ENCODE data around the gene FCHO1. TPM values are rescaled to one million over a fixed set of nuclear protein-coding genes. Genes with fewer than 3 reads are reported as not detected.

FCHO1 gene
- total RNA-seq, 1 donor from 2014 or later, result 15.5 TPM

DNA sequence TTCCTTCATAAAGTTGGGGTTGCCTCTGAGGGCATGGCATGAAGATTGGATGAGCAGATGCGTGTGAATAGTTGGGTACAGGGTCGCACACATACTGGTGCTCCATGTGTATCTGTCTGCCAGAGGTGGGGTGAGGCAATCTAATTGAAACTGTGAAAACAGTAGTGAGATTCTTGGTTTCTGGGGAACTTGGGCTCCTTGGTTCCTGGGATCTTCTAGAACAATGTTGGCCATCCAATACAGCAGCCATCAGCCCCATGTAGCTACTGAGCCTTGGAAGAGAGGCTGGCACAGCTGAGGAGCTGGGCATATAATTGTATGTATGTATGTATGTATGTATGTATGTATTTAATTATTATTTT, 616 bp downstream of the FCHO1 start:
- H3K4me1 ChIP-seq, result peaks cover 22% of the 10 kb centered on the region
- no peak overlapping the region for H3K9ac ChIP-seq
- H3K27ac ChIP-seq, result no peak overlapping the region
- no peak overlapping the region for H3K4me2 ChIP-seq
- no peaks in the 10 kb centered on the region for H4K20me1 ChIP-seq (ENCODE audit: low read depth)
- H3K79me2 ChIP-seq (ENCODE audit: low read depth), result peaks cover 6% of the 10 kb centered on the region
- Mint-ChIP-seq H3K4me3 (no peak overlapping the region), H3K9me3 (no peaks in the 10 kb centered on the region), H3K27me3 (ENCODE audit: insufficient read depth, low read depth) (peaks cover 2% of the 10 kb centered on the region), H3K4me1 (peaks cover 59% of the 10 kb centered on the region), H3K36me3 (no peaks in the 10 kb centered on the region), H3K27ac (peak overlapping the region; percentile 34)
- no peak for DNase-seq (ENCODE audit: low spot score)
- H2AFZ ChIP-seq (replicated peaks), result no peak overlapping the region
- H3K36me3 ChIP-seq, result no peaks in the 10 kb centered on the region
- H3K27me3 ChIP-seq, result no peaks in the 10 kb centered on the region
- H3K9me3 ChIP-seq (ENCODE audit: low read depth), result no peaks in the 10 kb centered on the region
- TF ChIP-seq, protein P1, sequence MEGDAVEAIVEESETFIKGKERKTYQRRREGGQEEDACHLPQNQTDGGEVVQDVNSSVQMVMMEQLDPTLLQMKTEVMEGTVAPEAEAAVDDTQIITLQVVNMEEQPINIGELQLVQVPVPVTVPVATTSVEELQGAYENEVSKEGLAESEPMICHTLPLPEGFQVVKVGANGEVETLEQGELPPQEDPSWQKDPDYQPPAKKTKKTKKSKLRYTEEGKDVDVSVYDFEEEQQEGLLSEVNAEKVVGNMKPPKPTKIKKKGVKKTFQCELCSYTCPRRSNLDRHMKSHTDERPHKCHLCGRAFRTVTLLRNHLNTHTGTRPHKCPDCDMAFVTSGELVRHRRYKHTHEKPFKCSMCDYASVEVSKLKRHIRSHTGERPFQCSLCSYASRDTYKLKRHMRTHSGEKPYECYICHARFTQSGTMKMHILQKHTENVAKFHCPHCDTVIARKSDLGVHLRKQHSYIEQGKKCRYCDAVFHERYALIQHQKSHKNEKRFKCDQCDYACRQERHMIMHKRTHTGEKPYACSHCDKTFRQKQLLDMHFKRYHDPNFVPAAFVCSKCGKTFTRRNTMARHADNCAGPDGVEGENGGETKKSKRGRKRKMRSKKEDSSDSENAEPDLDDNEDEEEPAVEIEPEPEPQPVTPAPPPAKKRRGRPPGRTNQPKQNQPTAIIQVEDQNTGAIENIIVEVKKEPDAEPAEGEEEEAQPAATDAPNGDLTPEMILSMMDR (IDR thresholded peaks at IDR 0.05), result no peak
- TF ChIP-seq EZH2 (IDR thresholded peaks at IDR 0.05), result no peak
- no peak for TF ChIP-seq EZH2phosphoT487 (IDR thresholded peaks at IDR 0.05)
- H3K4me3 ChIP-seq, result no peak overlapping the region
- H3F3A ChIP-seq (ENCODE audit: low read depth), result peaks cover 27% of the 10 kb centered on the region

DNA sequence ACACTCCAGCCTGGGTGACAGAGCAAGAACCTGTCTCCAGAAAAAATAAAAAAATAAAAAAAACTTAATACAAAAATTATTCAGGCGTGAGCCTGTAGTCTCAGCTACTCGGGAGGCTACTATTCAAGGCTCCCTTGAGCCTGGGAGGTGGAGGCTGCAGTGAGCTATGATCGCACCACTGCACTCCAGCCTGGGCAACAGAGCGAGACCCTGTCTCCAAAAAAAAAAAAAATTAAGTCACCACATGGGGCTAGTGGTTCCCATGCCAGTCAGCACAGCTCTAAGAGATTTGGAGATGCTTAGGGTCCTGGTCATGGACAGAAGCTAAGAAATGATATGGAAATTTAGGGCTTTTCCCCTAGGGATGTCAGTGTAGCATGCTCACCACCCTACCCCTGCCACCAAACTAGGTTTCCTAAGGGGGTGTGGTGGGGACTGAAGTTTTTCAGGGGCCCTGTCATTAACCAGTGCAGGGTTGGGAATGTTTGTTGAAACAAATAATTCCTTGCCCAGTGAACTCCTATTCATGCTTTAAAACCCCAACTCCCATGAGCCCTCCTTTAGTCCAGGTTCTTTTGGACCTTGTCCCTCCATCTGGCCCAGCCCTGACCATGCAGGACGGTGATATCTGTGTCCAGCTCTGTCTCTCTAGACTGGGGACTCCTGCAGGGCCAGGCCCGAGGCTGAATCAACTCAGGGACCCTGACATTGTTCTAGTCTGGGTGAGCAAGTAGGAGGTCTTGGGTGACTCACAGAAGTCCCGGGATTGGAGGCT, 1.8 kb downstream of the FCHO1 start:
- Histone ChIP-seq H3F3A (ENCODE audit: low read depth) (peaks cover 27% of the 10 kb centered on the region), H3K27me3 (no peaks in the 10 kb centered on the region), H3K4me2 (no peak overlapping the region), H3K36me3 (no peaks in the 10 kb centered on the region), H2AFZ (replicated peaks) (no peak overlapping the region), H3K4me3 (no peak overlapping the region), H4K20me1 (ENCODE audit: low read depth) (no peaks in the 10 kb centered on the region), H3K9me3 (ENCODE audit: low read depth) (no peaks in the 10 kb centered on the region), H3K4me1 (peaks cover 18% of the 10 kb centered on the region), H3K9ac (no peak overlapping the region), H3K27ac (no peak overlapping the region), H3K79me2 (ENCODE audit: low read depth) (peaks cover 6% of the 10 kb centered on the region)
- Mint-ChIP-seq H3K9me3 (no peaks in the 10 kb centered on the region), H3K4me1 (peaks cover 58% of the 10 kb centered on the region), H3K27ac (no peak overlapping the region), H3K4me3 (no peak overlapping the region), H3K36me3 (peaks cover under 1% of the 10 kb centered on the region), H3K27me3 (ENCODE audit: insufficient read depth, low read depth) (peaks cover 2% of the 10 kb centered on the region)
- DNase-seq (ENCODE audit: low spot score), result no peak
- TF ChIP-seq EZH2 (IDR thresholded peaks at IDR 0.05) (no peak), EZH2phosphoT487 (IDR thresholded peaks at IDR 0.05) (no peak)
- TF ChIP-seq, protein P1 (IDR thresholded peaks at IDR 0.05), result no peak

DNA sequence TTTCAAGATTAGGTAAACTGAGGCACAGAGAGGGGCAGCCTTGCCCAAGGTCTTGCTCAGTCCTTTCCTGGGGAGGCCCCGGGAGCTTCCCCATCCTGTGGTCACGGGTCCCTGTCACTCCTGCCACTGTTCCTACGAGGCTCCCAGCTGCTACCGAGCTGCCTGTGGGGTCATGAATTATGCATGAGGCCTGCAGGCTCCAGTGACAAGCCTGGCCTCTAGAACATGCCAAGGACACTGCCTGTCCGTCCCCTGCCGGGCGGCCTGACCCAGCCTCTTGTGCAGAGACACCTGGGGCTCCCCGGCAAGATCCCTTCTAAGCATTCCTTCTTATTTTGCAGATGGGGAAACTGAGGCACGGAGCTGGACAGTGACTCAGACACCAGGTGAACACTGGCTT, 2.7 kb downstream of the FCHO1 start:
- H3K27me3 ChIP-seq, result no peaks in the 10 kb centered on the region
- H3K4me3 Mint-ChIP-seq, result no peak overlapping the region
- H3F3A ChIP-seq (ENCODE audit: low read depth), result peaks cover 25% of the 10 kb centered on the region
- H3K36me3 Mint-ChIP-seq, result peaks cover 4% of the 10 kb centered on the region
- H2AFZ ChIP-seq (replicated peaks), result no peak overlapping the region
- peaks cover 14% of the 10 kb centered on the region for H3K4me1 ChIP-seq
- no peaks in the 10 kb centered on the region for H3K9me3 Mint-ChIP-seq
- no peaks in the 10 kb centered on the region for H3K36me3 ChIP-seq
- TF ChIP-seq, protein P1 (IDR thresholded peaks at IDR 0.05), result no peak
- TF ChIP-seq EZH2phosphoT487 (IDR thresholded peaks at IDR 0.05) (no peak), EZH2 (IDR thresholded peaks at IDR 0.05) (no peak)
- H3K27ac Mint-ChIP-seq, result no peak overlapping the region
- no peak overlapping the region for H3K4me3 ChIP-seq
- H3K27ac ChIP-seq, result no peak overlapping the region
- DNase-seq (ENCODE audit: low spot score), result peak; percentile 57
- H3K9me3 ChIP-seq (ENCODE audit: low read depth), result no peaks in the 10 kb centered on the region
- no peak overlapping the region for H3K9ac ChIP-seq
- peaks cover 58% of the 10 kb centered on the region for H3K4me1 Mint-ChIP-seq
- H3K4me2 ChIP-seq, result no peak overlapping the region
- no peaks in the 10 kb centered on the region for H3K79me2 ChIP-seq (ENCODE audit: low read depth)
- H4K20me1 ChIP-seq (ENCODE audit: low read depth), result no peaks in the 10 kb centered on the region
- H3K27me3 Mint-ChIP-seq (ENCODE audit: insufficient read depth, low read depth), result peaks cover 2% of the 10 kb centered on the region

Measured in neural progenitor cell (in vitro differentiated cells).